Activated CD4-positive, alpha-beta T cell treated with anti-CD3 and anti-CD28 coated beads for 24 hours (primary cell): ENCODE data around the gene HECTD1.
"Not testable (repeated sequence)": the region's sequence is repeated elsewhere in the genome, so short reads cannot be mapped to it uniquely, and the experiment has no call there.

Experiments used
- DNase-seq, 2 donors: peaks; one replicate each; pipeline ENCODE4 v3.0.0-alpha.2; 2020; ENCODE audit warnings: low read depth in 2 of 2

Gene HECTD1

DNA sequence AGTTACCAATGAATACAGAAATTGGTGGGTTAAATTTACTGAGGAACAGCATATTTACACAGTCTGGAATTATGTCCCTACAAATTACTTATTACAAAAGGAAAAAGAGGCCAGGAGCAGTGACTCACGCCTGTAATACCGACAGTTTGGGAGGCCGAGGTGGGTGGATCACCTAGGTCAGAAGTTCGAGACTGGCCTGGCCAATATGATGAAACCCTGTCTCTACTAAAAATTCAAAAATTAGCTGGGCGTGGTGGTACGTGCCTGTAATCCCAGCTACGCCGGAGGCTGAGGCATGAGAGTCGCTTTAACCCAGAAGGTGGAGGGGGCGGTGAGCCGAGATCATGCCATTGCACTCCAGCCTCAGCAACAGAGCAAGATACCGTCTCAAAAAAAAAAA, 52.6 kb downstream of the HECTD1 start:
- no peak for DNase-seq

DNA sequence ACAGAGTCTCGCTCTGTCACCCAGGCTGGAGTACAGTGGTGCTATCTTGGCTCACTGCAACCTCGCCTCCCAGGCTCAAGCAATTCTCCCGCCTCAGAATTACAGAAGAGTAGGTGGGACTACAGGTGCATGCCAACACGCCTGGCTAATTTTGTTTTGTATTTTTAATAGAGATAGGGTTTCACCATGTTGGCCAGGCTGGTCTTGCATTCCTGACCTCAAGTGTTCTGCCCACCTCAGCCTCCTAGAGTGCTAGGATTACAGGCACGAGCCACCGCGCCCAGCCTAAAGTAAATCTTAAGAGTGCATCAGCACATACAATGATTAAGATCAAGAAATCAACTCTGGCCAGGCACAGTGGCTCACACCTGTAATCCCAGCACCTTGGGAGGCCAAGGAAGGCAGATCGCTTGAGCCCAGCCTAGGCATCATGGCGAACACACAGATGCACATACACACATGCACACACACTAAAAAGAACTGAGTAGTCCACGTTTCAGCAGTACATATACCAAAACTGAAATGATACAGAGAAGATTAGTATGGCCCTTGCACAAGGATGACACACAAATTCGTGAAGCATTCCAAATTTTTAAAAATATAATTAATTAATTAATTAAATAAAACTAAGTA, 65.0 kb downstream of the HECTD1 start:
- no peak for DNase-seq

DNA sequence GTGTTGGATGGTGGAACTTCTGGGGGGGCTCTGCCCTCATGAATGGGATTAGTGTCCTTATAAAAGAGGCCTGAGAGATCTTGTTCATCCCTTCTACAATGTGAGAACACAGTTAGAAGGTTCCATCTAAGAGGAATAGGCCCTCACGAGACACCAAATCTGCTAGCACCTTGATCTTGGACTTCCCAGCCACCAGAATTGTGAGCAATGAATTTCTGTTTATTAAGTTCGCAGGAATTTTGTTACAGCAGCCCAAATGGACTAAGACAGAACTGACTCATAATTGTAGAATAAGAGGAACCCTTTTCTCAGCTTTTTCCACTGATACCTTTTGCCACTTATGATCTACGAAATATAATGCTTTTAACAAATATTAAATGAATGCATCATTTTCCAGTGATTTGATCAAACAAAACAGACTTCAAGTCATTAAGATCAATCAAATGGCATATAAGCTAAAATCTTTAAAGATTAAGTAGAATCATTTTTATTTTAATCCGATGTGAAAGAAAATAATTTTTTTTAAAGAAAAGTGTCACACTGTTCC, 68.2 kb downstream of the HECTD1 start:
- no peak for DNase-seq

DNA sequence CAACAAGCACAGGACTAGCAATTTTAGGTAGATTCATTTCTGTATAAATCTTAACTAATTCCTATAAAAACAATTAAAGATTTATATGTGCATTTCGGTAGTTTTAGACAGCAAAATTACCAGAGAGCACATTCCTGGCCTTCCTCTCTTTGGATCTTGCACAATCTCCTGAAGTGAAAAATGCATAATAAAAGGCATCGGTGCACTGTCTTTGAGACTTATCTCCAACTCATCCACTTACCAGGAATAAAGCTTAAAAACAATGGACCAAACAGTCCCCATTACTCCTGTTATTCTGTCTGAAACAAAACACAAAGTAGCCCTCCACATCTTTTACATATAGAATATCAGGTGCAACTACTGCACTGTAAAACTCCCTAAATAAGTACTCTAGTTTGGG, 69.3 kb downstream of the HECTD1 start:
- no peak for DNase-seq

DNA sequence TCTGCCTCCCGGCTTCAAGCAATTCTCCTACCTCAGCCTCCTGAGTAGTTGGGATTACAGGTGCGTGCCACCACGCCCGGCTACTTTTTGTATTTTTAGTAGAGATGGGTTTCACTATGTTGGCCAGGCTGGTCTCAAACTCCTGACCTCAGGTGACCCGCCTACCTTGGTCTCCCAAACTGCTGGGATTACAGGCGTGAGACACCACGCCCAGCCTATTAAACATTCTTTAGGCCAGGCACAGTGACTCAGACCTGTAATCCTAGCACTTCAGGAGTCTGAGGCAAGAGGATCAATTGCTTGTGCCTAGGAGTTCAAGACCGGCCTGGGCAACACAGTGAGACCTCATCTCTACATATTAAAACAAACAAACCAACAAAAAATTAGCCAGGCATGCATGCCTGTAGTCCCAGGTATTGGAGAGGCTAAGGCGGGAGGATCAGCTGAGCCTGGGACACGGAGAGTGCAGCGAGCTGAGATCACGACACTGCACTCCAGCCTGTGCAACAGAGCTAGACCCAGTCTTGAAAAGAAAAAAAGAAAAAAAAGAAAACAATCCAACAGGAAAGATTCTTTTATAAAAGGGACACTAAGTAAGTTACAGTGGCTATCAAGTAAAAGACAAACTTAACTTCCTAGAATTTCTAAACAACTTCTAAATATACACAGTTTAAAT, 70.2 kb downstream of the HECTD1 start:
- DNase-seq: no peak

DNA sequence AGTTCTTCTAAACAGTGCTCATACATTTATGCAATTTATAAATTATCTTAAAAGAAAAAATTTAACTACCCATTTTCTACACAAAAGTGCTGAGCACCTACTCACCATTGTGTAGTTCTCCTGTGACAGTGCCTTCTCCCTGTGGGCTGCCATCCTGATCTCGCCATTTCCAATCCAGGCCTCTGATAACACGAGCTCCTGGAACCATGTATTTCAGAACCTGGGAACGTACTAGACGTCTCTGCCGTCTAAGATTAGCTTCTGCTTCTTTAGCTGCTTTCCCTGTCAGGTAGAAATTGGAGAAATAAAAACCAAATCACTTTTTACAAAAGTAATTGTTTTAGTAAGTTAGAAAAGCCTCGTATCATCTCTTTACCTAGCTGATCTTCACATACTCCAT, 74.5 kb downstream of the HECTD1 start:
- no peak for DNase-seq

DNA sequence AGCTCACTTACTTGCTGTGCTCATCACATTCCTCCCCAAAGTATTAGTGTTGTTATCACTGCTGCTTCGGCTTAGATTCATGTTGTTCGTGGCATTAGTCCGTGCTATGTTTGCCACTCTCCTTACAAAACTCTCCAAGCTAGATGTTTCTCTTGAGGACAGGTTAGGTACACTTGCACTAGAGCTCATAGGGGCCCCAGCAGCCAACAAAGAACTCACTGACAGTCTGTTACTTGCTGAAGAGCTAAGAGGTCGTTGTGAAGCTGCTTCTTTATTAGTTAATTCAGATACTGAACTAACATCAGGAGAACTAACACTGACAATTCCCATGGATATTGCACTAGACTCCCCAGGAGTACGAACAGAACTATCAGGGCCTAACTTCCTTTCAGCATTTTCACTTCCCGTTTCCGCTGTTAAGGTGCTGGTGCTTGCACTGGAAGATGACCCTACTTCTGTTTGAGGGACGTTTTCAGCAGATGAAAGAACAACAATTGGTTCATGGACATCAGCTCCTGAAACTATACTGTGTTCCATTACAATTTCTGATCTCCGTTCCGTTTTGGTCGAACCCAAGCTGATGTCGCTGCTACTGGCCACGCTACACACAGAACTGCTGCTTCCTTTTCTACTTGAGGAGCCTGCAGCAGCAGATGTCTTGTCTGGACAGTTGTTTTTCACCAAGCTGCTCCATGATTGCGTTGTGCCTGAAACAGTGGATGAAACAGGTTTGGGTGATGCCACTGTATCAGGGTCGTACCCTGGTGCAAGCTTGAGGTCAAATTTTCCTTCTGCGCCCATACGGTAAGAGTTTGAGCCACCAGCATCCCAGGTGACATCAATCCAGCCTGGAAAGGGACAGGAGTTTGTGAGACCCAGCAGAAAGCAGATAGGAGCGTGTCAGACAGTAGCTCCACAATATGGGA, 78.7 kb downstream of the HECTD1 start:
- no peak for DNase-seq

DNA sequence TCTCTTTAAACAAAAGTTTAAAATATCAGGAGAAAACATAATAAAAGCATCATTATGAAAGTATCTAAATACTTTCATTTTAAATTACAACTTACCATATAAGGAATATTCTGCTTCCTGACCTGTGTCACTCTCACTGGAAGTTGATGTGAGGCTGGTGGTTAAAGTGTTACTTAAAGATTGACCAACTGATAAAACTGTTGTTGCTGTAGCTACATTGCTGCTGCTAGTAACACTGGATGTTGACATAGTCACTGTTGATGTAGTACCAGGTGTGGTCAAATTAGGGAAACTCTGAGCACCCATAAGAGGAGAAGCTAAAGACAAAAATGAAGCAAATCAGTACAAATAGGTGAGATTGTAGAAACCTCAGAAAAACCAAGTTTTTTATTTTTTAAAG, 79.9 kb downstream of the HECTD1 start:
- no peak for DNase-seq

DNA sequence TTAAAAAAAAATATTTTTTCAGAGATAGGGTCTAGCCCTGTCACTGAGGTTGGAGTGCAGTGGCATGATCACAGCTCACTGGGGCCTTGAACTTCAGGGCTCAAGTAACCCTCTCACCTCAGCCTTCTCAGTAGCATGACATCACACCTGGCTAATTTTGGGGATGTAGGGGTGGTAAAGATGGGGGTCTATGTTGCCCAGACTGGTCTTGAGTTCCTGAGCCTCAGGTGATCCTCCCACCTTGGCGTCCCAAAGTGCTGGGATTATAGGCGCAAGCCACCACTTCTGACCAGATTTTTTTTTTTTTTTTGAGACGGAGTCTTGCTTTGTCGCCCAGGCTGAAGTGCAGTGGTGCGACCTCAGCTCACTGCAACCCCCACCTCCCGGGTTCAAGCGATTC, 80.9 kb downstream of the HECTD1 start:
- no peak for DNase-seq

DNA sequence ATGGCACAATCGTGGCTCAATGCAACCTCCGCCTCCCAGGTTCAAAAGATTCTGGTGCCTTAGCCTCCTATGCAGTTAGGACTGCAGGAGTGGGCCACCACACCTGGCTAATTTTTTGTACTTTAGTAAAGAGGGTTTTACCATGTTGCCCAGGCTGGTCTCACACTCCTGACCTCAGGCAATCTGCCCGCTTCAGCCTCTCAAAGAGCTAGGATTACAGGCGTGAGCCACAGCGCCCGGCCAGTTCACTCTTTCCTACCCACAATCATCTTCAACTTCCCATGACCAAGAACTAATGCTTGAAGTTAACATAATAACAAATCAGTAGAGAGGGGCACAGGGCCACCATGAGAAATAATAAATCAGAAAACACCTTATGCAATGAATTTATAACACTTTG, 82.4 kb downstream of the HECTD1 start:
- no peak for DNase-seq

DNA sequence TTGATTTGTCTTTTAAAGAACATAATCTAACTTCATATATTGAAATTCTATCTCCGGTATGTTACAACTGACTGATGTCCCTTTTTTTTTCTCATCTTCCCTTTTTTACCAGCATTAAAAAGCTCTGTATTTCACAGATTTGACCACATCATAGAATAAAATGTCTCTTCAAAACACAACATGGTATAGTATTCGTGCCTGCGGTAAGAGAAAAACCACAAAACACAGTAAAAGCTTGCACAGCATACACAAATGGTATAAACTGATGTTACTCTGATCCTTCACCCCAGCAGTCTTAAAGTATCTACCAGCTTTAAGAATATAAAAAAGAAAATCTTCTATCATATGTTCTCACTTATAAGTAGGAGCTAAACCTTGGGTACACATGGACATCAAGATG, 83.4 kb downstream of the HECTD1 start:
- DNase-seq: no peak

DNA sequence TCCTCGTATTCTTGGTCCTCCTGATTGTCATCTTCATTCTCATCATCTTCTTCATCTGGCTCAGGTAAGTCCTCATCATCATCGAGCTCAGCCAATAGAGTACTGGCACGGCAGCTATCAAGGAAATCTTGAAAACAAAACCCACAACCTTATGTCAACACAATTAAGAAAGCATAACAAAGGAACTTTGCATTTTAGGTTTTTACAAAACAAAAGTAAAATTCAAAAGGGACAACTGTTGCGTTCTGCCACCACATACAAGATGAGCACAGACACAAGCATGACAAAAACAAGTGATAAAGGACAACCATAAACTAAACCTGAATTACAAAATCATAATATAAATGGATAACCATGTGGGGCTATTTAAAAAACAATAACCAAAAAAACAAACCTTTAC, 84.7 kb downstream of the HECTD1 start:
- DNase-seq: no peak

DNA sequence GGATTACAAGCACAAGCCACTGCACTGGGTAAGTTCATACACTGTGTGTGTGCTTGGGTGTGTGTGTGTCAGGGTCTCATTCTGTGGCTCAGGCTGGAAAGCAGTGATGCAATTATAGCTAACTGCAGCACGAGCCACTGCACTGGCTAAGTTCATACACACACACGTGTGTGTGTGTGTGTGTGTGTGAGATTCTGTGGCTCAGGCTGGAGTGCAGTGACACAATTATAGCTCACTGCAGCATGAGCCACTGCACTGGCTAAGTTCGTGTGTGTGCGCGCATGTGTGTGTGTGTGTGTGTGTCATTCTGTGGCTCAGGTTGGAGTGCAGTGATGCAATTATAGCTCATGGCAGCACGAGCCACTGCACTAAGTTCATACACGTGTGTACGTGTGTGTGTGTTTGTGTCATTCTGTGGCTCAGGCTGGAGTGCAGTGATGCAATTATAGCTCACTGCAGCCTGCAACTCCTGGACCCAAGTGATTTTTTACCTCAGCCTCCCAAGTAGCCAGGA, 85.4 kb downstream of the HECTD1 start:
- DNase-seq: no peak

DNA sequence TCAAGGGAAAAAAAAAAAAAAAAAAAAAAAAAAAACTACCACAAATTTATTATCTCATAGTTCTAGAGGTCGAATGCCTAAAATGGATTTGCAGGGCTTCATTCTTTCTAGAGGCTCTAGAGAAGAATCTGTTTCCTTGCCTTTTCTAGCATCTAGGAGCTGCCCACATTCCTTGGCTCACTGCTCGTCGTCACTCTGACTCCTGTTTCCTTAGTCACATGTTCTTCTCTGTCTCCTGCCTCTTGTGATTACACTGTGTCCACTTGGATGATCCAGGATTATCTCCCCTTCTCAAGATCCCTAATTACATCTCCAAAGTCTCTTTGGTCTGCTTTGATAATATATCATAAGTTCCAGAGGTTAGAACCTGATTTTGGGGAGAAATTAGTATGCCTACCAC, 88.7 kb downstream of the HECTD1 start:
- no peak for DNase-seq

DNA sequence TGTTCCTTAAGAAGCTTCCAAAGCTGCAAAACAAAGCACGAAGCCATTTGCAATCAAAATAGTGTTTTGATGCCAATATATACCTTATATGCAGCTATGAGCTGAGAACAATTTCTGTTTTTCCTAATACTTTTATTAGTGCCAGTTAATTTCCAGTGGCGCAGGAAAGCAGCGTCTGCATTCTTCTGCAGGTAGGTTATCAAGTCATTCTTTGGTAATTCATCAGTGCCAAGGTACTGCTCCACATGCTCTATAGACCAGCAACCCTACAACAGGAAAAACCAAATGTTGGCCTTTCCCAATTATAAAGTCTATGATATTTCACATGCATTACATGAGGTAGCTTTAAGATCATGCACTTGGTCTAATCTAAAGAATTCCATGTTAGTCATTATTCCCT, 93.8 kb downstream of the HECTD1 start:
- DNase-seq: no peak

DNA sequence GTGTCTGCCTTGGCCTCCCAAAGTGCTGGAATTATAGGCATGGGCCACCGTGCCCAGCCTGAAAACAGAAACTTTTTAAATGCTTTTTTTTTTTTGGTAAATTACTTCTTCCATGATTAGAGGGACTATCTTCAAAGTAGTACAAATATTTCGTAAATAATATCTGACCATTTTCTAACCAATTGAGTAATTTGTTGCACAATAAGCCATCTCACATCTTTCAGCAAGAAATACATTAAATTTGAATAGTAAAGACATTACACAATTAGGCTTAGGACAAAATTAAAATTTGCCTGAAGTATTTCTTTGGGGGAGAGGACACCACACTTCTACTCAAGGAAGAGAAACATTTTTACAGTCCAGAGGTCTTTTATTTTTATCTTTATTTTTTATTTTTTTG, 96.7 kb downstream of the HECTD1 start:
- no peak for DNase-seq

DNA sequence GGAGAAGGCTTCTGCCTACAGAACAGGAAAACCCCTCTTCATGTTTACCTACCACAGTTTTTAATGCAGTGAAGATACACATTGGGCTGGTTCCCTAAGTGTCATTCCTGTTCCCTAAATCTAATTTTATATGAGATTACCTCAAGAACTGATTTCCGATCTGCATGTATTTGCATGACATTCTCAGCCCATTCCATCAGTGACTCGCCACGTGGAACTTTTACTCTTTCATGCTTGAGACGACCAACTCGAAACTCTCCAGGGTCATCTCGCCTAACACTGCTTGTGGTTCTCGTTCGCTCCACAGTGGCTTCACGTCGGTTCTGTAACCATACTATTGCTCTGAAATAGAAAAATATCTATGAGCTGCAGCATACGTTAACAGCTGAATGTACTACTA, 98.3 kb downstream of the HECTD1 start:
- no peak for DNase-seq

DNA sequence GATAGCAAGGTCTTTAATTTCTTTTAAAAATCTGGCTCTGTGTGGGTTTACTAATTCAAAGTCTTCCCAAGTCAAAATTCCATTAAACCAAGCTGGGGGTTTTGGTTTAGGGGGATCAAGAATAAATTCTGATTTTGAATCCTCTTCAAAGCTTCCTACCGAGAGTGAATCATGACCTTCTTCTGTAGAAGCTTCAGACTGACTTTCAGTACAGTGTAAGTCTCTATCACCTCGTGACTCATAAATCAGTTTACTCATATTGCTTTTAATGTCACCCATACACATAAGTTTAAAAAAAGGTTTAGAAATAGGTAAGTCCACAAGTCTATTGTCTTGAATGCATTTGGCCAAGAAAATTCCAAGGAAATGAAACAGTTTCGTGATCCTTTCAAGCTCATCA, 100.8 kb downstream of the HECTD1 start:
- DNase-seq: no peak

DNA sequence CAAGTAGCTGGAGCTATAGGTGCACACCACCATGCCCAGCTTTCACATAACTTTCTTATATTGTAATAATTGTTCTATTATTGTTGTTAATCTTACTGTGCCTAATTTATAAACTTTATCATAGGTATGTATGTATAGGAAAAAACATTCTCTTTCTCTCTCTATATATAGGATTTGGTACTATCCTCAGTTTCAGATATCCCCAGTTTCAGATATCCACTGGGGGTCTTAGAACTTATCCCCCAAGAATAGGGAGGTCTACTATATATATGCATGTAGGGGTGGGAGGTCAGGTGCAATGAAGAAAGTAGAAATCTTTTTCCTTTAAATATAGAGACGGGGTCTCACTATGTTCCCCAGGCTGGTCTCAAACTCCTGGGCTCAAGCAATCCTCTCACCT, 110.5 kb downstream of the HECTD1 start:
- DNase-seq: no peak

DNA sequence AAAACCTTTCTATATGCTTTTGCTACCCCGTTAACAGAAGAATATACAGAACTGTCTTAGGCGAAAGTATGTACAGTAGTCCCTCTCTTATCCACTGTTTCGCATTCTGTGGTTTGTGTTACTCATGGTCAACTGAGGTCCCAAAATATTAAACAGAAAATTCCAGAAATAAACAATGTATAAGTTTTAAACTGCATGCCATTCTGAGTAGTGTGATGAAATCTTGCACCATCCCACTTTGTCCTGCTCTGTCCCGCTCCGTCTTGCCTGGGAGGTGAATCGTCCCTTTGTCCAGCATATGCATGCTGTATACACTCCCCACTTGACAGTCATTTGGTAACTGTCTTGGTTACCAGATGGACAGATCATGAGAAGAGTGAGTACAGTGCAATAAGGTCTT, 111.3 kb downstream of the HECTD1 start:
- DNase-seq: no peak

DNA sequence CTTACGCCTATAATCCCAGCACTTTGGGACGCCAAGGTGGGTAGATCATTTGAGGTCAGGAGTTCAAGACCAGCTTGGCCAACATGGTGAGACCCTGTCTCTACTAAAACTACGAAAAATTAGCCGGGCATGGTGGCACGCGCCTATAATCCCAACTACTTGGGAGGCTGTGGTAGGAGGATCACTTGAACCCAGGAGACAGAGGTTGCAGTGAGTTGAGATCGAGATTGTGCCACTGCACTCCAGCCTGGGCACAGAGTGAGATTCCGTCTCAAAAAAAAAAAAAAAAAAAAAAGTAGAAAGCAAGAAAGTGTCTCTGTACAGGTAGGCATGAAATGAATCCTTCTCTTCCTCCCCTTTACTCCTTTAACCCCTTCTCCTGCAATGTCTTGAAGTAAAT, 111.8 kb downstream of the HECTD1 start:
- not testable (repeated sequence) for DNase-seq
